Hematopoietic multipotent progenitor cell treated with erythropoietin and hydrocortisone succinate and interleukin-3 and kit ligand, for 17 days (in vitro differentiated cells): ENCODE data around the gene PAQR4.
A peak's percentile ranks its signal among the peaks of the same experiment; 100 is the strongest.

Experiments
- DNase-seq: peaks from one replicate; pipeline ENCODE4 v3.0.0-alpha.2; 2015; ENCODE audit warnings: low spot score

PAQR4 gene

GRCh38 chr16:2946649-2947048 lies 22.5 kb upstream of the PAQR4 start:
- DNase-seq: no peak

GRCh38 chr16:2948807-2949704 lies 20.1 kb upstream of the PAQR4 start:
- no peak for DNase-seq

GRCh38 chr16:2949705-2950352 lies 19.3 kb upstream of the PAQR4 start:
- DNase-seq: no peak

- DNase-seq: no peak
These were observed 18.8 kb upstream of the PAQR4 start for GRCh38 chr16:2950353-2950724.

- DNase-seq: no peak
These were observed 18.4 kb upstream of the PAQR4 start for GRCh38 chr16:2950773-2951172.

GRCh38 chr16:2952679-2953078 lies 16.5 kb upstream of the PAQR4 start:
- no peak for DNase-seq

GRCh38 chr16:2953706-2954627 lies 15.2 kb upstream of the PAQR4 start:
- no peak for DNase-seq

- no peak for DNase-seq
These were observed 14.3 kb upstream of the PAQR4 start for GRCh38 chr16:2954656-2955381.

- DNase-seq: no peak
These were observed 13.7 kb upstream of the PAQR4 start for GRCh38 chr16:2955438-2955778.

GRCh38 chr16:2955779-2956578 lies 13.2 kb upstream of the PAQR4 start:
- DNase-seq: no peak

GRCh38 chr16:2956579-2956956 lies 12.6 kb upstream of the PAQR4 start:
- DNase-seq: no peak

- DNase-seq: no peak
These were observed 9.9 kb upstream of the PAQR4 start for GRCh38 chr16:2959206-2959605.

- no peak for DNase-seq
These were observed 8.8 kb upstream of the PAQR4 start for GRCh38 chr16:2960183-2961010.

GRCh38 chr16:2962334-2963073 lies 6.6 kb upstream of the PAQR4 start:
- DNase-seq: no peak

- DNase-seq: no peak
These were observed 6.0 kb upstream of the PAQR4 start for GRCh38 chr16:2963074-2963722.

GRCh38 chr16:2963723-2964474 lies 5.2 kb upstream of the PAQR4 start, which contains the start of gene KREMEN2:
TSS of gene KREMEN2 (plus strand) at chr16:2964275. CDS start at chr16:2964521, 246 bp downstream.
- DNase-seq: no peak

GRCh38 chr16:2964475-2965336 lies 4.4 kb upstream of the PAQR4 start:
- DNase-seq: peak; percentile 27
